Peyer's patch (tissue), 4 donors: ENCODE results near the gene CREB1.

Experiments used
- POLR2A ChIP-seq, 2 donors: fragments of 450-650 bp; IDR thresholded peaks; one replicate each; pipeline ENCODE4 v1.5.1; 2017; ENCODE audit warnings: antibody characterized with exemption in 2 of 2, mild to moderate bottlenecking in 2 of 2, moderate library complexity in 2 of 2
- TF ChIP-seq, protein P1 (sequence below), 6 experiments: fragments of 450-650 bp in 4 of 6; fragments of 200-600 bp in 2 of 6; sonication (generic) in 1 of 6; IDR thresholded peaks; one replicate each; pipeline ENCODE4 v1.5.1; 2017 to 2019; ENCODE audit warnings: antibody characterized with exemption in 6 of 6, mild to moderate bottlenecking in 3 of 6, moderate library complexity in 1 of 6

DNA sequence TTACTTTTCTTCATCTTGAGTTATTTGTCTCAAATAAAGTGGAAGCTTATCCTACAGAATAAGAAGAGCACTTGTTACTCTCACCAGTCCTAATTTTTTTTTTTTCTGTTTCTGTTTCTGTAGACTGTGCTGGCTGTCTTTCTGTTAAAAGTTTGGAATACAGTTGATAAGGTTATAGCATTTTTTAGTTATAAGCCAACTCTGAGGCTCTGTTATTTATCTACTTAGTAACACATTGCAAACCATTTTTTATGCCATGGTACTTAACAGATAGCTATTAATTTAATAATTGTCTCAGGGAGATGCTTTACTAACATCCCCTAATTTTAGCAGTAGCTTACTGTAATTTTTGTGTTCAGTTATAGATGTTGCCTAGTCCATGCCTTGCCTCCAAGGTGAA lies 37.9 kb downstream of the CREB1 start:
- TF ChIP-seq, protein P1, sequence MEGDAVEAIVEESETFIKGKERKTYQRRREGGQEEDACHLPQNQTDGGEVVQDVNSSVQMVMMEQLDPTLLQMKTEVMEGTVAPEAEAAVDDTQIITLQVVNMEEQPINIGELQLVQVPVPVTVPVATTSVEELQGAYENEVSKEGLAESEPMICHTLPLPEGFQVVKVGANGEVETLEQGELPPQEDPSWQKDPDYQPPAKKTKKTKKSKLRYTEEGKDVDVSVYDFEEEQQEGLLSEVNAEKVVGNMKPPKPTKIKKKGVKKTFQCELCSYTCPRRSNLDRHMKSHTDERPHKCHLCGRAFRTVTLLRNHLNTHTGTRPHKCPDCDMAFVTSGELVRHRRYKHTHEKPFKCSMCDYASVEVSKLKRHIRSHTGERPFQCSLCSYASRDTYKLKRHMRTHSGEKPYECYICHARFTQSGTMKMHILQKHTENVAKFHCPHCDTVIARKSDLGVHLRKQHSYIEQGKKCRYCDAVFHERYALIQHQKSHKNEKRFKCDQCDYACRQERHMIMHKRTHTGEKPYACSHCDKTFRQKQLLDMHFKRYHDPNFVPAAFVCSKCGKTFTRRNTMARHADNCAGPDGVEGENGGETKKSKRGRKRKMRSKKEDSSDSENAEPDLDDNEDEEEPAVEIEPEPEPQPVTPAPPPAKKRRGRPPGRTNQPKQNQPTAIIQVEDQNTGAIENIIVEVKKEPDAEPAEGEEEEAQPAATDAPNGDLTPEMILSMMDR (IDR thresholded peaks at IDR 0.05): no peak
- TF ChIP-seq POLR2A (IDR thresholded peaks at IDR 0.05): no peak
